GM23338 (cell line): ENCODE results near the gene CCL18.
"Not testable (repeated sequence)": the region's sequence is repeated elsewhere in the genome, so short reads cannot be mapped to it uniquely, and the experiment has no call there.

Experiments used
- EZH2 ChIP-seq: fragments of 200-600 bp; sonication (generic); IDR thresholded peaks from one replicate; pipeline ENCODE4 v1.8.0; 2017; ENCODE audit warnings: antibody characterized with exemption, mild to moderate bottlenecking, low read depth; ENCODE audit not compliant: unreplicated experiment
- EZH2phosphoT487 ChIP-seq: fragments of 200-600 bp; sonication (generic); IDR thresholded peaks from one replicate; pipeline ENCODE4 v1.8.1; 2018; ENCODE audit warnings: antibody characterized with exemption; ENCODE audit not compliant: unreplicated experiment
- POLR2AphosphoS5 ChIP-seq: IDR thresholded peaks from 2 replicates; pipeline ENCODE4 v1.6.1; 2016; ENCODE audit warnings: antibody characterized with exemption, low read depth
- TF ChIP-seq, protein P1 (sequence below), 2 experiments: fragments of 200-600 bp in 1 of 2; sonication (generic) in 1 of 2; conservative IDR thresholded peaks; 2 replicates each; pipeline versions ENCODE4 v1.5.1 to v1.6.1; 2016 to 2017; ENCODE audit warnings: antibody characterized with exemption in 2 of 2, low read depth in 2 of 2, mild to moderate bottlenecking in 2 of 2, moderate library complexity in 1 of 2

DNA sequence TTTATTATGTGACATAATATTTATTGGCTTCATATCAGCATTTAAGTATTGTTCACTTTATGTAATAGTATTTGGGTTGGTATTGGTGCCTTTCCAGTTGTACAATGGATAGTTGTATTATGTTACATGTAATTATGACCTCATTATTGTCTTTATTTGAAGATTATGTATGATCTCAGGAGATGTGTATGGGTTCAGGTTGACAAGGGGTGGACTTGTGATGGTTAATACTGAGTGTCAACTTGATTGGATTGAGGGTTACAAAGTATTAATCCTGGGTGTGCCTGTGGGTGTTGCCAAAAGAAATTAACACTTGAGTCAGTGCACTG, 51.5 kb downstream of the CCL18 start:
- not testable (repeated sequence) for TF ChIP-seq EZH2, EZH2phosphoT487, POLR2AphosphoS5
- TF ChIP-seq, protein P1, sequence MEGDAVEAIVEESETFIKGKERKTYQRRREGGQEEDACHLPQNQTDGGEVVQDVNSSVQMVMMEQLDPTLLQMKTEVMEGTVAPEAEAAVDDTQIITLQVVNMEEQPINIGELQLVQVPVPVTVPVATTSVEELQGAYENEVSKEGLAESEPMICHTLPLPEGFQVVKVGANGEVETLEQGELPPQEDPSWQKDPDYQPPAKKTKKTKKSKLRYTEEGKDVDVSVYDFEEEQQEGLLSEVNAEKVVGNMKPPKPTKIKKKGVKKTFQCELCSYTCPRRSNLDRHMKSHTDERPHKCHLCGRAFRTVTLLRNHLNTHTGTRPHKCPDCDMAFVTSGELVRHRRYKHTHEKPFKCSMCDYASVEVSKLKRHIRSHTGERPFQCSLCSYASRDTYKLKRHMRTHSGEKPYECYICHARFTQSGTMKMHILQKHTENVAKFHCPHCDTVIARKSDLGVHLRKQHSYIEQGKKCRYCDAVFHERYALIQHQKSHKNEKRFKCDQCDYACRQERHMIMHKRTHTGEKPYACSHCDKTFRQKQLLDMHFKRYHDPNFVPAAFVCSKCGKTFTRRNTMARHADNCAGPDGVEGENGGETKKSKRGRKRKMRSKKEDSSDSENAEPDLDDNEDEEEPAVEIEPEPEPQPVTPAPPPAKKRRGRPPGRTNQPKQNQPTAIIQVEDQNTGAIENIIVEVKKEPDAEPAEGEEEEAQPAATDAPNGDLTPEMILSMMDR (conservative IDR thresholded peaks at IDR 0.05; ENCODE audit: low read depth in 2 of 2): not testable (repeated sequence)
